Mesothelial cell of epicardium (in vitro differentiated cells): ENCODE measurements around the gene PDE3B. TPM values are rescaled to one million over a fixed set of nuclear protein-coding genes. Genes with fewer than 3 reads are reported as not detected.
"Not testable (repeated sequence)": the region's sequence is repeated elsewhere in the genome, so short reads cannot be mapped to it uniquely, and the experiment has no call there.

Source experiments
- DNase-seq, 2 experiments: peaks; one replicate each; pipeline ENCODE4 v3.0.0; 2021; ENCODE audit warnings: low spot score in 2 of 2; ENCODE audit not compliant: unreplicated experiment in 2 of 2
- H3K27ac Mint-ChIP-seq: 2 replicates; pipeline ENCODE4 v1.8.0; 2021; ENCODE audit warnings: mixed read lengths
- H3K27me3 Mint-ChIP-seq: 2 replicates; pipeline ENCODE4 v1.8.0; 2021; ENCODE audit warnings: low read depth, mixed read lengths
- H3K36me3 Mint-ChIP-seq: 2 replicates; pipeline ENCODE4 v1.8.0; 2021; ENCODE audit warnings: mixed read lengths
- H3K4me1 Mint-ChIP-seq: 2 replicates; pipeline ENCODE4 v1.8.0; 2021; ENCODE audit warnings: mixed read lengths
- H3K4me3 Mint-ChIP-seq: 2 replicates; pipeline ENCODE4 v1.8.0; 2021; ENCODE audit warnings: mild to moderate bottlenecking, moderate library complexity, mixed read lengths
- H3K9me3 Mint-ChIP-seq: 2 replicates; pipeline ENCODE4 v1.8.0; 2021; ENCODE audit warnings: mixed read lengths
- CTCF ChIP-seq: fragments of 200-600 bp; sonication (generic); IDR thresholded peaks from one replicate; pipeline ENCODE4 v1.5.0; 2021; ENCODE audit warnings: antibody characterized with exemption; ENCODE audit not compliant: unreplicated experiment
- total RNA-seq: library from RNA; stranded (reverse); gene quantifications from 3 replicates; pipeline ENCODE4 v1.2.1, GENCODE V29; 2021

Gene PDE3B
- total RNA-seq, 1 donor from 2014 or later = 12.3 TPM

GRCh38 chr11:14650064-14650463, 6.5 kb downstream of the PDE3B start:
- Mint-ChIP-seq H3K27ac (no peak overlapping the region), H3K4me1 (peaks cover 16% of the 10 kb centered on the region), H3K27me3 (peaks cover 8% of the 10 kb centered on the region), H3K9me3 (peaks cover 15% of the 10 kb centered on the region), H3K4me3 (no peak overlapping the region), H3K36me3 (peaks cover 16% of the 10 kb centered on the region)
- DNase-seq = no peak
- no peak for TF ChIP-seq CTCF

- peaks cover 26% of the 10 kb centered on the region for H3K4me1 Mint-ChIP-seq
- H3K4me3 Mint-ChIP-seq = no peak overlapping the region
- H3K27me3 Mint-ChIP-seq = no peaks in the 10 kb centered on the region
These were observed 9.5 kb downstream of the PDE3B start for GRCh38 chr11:14653090-14653489.

GRCh38 chr11:14655435-14655834, 11.8 kb downstream of the PDE3B start:
- TF ChIP-seq CTCF = no peak
- Mint-ChIP-seq H3K27ac (no peak overlapping the region), H3K4me3 (no peak overlapping the region), H3K36me3 (peaks cover 14% of the 10 kb centered on the region), H3K9me3 (peaks cover 12% of the 10 kb centered on the region), H3K4me1 (peaks cover 37% of the 10 kb centered on the region), H3K27me3 (no peaks in the 10 kb centered on the region)
- DNase-seq = no peak

More at GRCh38 chr11:14653090-14653489, 9.5 kb downstream of the PDE3B start:
- no peak for DNase-seq
- H3K9me3 Mint-ChIP-seq = peaks cover 15% of the 10 kb centered on the region
- peaks cover 16% of the 10 kb centered on the region for H3K36me3 Mint-ChIP-seq
- TF ChIP-seq CTCF = no peak
- H3K27ac Mint-ChIP-seq = no peak overlapping the region

GRCh38 chr11:14656536-14657457, 13.2 kb downstream of the PDE3B start:
- H3K36me3 Mint-ChIP-seq = peaks cover 14% of the 10 kb centered on the region
- H3K4me1 Mint-ChIP-seq = peaks cover 37% of the 10 kb centered on the region
- H3K27ac Mint-ChIP-seq = peak overlapping the region; percentile 70
- H3K4me3 Mint-ChIP-seq = no peak overlapping the region
- H3K27me3 Mint-ChIP-seq = no peaks in the 10 kb centered on the region
- no peak for TF ChIP-seq CTCF
- no peak for DNase-seq
- H3K9me3 Mint-ChIP-seq = peaks cover 12% of the 10 kb centered on the region

- no peak for DNase-seq
- no peak overlapping the region for H3K27ac Mint-ChIP-seq
- H3K4me3 Mint-ChIP-seq = no peak overlapping the region
- TF ChIP-seq CTCF = no peak
- H3K36me3 Mint-ChIP-seq = peaks cover 14% of the 10 kb centered on the region
- peaks cover 37% of the 10 kb centered on the region for H3K4me1 Mint-ChIP-seq
- peaks cover 8% of the 10 kb centered on the region for H3K9me3 Mint-ChIP-seq
- no peaks in the 10 kb centered on the region for H3K27me3 Mint-ChIP-seq
These were observed 14.2 kb downstream of the PDE3B start for GRCh38 chr11:14657841-14658240.

- Mint-ChIP-seq H3K9me3 (peaks cover 17% of the 10 kb centered on the region), H3K36me3 (peaks cover 20% of the 10 kb centered on the region)
- H3K27me3 Mint-ChIP-seq, H3K4me3 Mint-ChIP-seq, DNase-seq, H3K27ac Mint-ChIP-seq, H3K4me1 Mint-ChIP-seq: not testable (repeated sequence)
These were observed 21.3 kb downstream of the PDE3B start for GRCh38 chr11:14664926-14665325.

- H3K4me3 Mint-ChIP-seq, H3K36me3 Mint-ChIP-seq, DNase-seq, H3K4me1 Mint-ChIP-seq, H3K27ac Mint-ChIP-seq, H3K27me3 Mint-ChIP-seq: not testable (repeated sequence)
- H3K9me3 Mint-ChIP-seq = peaks cover 12% of the 10 kb centered on the region
These were observed 23.7 kb downstream of the PDE3B start for GRCh38 chr11:14667329-14667728.
